NCI-H2107 (cell line): ENCODE results near the gene FGF6.
"Not testable (repeated sequence)": the region's sequence is repeated elsewhere in the genome, so short reads cannot be mapped to it uniquely, and the experiment has no call there.

Experiments used
- DNase-seq: peaks from one replicate; lab custom pipeline; 2025; lab: John Stamatoyannopoulos, UW

FGF6 gene

DNA sequence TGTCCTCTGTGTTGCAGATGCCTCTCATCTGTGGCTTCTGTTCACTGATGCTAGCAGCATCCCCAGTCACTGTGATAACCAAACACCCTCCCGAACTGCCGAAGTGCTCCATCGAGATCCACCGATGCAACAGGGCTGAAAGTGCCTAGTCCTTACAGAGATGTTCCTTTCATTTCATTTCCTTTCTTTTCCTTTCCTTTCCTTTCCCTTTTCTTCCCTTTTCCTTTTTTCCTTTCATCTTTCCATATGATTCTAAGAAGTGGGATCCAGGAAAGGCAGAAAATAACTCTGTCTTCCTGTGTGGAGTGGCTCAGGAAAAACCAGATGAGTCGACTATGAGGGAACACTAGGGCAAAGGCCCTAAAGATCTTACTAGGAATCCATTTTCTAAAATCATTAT is 26.7 kb downstream of the FGF6 start:
- no peak for DNase-seq

DNA sequence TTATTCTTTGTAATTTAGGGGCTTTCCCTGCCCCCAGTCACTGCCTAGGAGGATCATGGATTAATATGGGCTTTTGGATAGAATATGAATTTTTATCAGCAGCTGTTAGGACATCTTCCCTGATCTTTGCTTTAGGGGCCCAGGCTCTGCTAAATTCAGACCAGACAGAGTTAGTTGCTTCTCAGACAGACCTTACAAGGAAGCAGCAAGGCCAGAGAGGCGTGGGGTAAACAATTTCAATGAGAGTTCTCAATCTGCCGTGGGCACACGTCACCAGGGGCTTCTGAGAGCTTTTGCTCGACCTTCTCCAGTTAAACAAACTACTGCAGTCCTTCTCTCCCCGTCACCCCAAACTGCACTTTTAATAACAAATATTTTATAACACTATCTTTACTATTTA is 27.7 kb downstream of the FGF6 start:
- DNase-seq, result no peak

DNA sequence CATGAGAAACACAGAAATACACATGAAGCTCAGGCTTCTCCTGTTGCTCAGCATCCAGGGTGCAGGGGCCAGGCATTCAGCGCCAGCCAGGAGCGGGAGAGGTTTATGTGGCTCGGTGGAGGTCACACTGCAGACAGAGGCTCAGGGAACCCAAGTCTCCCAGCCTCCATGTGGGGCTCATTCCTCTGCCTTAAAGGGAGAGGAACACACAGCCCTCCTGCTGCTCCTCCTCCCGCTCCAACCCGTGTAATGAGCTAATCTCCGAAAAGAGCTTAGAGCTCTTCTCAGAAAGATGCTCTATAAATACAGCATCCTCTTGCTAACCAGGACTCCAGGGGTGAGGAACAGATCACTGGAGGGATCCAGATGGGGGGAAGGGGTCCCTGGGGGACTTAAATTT is 28.2 kb downstream of the FGF6 start:
- DNase-seq, result no peak

DNA sequence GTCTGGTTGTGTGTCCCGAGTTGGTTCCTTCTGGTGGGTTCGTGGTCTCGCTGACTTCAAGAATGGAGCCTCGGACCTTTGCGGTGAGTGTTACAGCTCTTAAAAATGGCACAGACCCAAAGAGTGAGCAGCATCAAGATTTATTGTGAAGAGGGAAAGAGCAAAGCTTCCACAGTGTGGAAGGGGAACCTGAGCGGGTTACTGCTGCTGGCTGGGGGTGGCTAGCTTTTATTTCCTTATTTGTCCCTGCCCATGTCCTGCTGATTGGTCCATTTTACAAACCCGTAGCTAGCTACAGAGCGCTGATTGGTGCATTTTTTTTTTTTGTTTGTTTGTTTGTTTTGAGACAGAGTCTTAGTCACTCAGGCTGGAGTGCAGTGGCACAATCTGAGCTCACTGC is 29.3 kb downstream of the FGF6 start:
- no peak for DNase-seq

DNA sequence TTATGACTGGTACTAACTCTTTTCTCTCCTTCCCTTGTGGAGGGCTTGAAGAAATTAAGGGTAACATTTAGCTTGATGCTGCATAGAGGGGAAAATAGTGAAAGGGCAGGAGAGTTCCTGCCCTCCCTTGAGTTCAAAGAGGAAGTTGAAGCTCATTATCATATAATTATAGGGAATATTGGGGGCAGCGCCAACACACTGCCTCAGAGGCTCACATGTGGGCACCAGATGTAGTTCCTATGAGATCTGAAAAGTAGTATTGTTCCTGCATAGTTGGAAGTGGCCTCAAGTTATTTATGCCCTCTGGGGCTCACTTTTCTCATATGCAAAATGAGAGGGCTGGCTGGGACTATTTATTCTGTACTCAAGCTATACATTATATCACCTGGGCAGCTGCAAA is 33.1 kb downstream of the FGF6 start:
- no peak for DNase-seq

DNA sequence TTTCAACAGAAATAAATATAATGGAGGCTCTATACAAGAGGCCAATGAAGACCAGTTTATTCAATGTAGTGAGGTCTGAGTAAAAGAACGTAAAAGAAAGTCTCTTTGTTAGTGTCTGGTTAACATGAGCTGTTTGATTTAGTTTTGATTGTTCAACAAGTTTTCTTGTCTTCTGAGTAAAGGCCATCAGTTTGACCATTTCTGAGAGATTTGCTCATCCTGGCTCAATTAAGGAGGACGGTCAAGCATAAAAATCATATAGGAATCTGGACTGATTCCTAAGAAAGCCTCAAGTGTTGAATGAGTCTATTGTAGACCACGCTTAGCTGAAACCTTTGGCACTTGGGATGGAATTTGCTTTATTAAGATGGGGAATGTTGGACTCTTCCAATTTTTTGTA is 33.6 kb downstream of the FGF6 start:
- DNase-seq, result no peak

DNA sequence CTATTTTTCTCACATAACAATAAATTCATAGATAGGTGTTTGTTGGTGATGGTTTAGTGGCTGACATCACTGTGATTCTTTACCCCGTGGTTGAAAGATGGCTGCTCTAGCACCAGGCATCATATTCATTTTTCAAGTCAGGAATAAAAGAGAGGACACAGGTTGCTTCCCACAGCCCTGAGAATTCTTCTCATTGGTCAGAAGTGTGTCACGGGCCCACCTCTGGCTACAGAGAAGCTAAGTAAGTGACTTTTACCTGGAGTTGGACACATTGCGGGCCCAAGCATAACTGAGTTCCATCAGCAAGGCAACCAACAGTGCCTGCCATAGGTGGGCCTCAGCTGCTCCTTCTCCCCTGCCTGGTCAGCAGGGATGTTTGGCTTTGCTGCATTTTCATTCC is 38.5 kb downstream of the FGF6 start:
- DNase-seq, result no peak

DNA sequence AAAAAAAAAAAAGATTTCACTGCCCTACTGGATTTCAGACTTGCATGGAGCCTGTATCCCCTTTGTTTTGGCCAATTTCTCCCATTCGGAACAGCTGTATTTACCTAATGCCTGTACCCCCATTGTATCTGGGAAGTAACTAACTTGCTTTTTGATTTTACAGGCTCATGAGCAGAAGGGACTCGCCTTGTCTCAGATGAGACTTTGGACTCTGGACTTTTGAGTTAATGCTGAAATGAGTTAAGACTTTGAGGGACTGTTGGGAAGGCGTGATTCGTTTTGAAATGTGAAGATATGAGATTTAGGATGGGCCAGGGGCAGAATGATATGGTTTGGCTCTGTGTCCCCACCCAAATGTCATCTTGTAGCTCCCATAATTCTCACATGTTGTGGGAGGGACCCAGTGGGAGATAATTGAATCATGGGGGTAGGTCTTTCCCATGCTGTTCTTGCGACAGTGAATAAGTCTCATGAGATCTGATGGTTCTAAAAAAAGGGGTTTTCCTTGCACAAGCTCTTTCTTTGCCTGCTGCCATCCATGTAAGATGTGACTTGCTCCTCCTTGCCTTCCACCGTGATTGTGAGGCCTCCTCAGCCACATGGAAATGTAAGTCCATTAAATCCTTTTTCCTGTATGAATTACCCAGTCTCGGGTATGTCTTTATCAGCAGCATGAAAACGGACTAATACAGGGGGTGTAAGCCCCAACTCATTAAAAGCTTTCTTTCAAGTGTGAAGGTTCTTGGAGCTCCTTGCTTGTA is 40.6 kb downstream of the FGF6 start:
- DNase-seq, result not testable (repeated sequence)

DNA sequence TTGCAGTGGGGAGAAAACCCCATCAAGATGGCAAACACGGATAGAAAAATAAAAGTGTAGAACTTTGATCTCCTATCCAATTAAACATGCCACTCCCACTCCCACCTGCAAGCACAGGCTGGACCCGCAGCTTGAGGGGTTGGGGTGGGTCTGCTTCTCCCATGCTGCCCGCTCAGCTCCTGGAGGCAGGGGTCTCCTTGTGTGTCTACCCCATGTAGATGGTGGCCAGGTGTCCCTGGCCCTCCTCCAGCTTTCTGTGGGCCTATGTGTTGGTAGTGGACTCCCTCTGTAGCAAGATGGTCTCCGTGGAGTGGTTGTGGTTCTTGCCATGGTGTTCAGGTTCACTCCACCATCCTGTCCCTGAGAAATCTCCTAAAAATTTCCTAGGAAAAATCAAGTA is 42.6 kb downstream of the FGF6 start:
- no peak for DNase-seq

DNA sequence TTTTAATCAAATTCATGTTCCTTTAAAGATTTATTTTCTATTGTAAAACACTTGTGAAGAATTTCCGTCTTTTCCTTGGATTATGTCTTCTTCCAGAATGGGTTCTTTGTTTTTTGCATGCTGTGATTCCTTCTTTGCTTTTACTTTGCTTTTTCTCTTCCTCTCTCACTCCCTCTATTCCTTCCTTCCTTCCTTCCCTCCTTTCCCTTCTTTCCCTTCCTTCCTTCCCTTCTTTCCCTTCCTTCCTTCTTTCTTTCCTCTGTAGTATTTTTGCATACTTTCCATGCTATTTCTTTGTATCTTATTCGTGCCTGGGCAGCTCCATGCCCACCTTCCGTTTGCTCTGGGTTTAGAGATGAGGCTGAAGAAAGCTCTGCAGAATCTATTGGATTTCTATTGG is 44.5 kb downstream of the FGF6 start:
- no peak for DNase-seq

DNA sequence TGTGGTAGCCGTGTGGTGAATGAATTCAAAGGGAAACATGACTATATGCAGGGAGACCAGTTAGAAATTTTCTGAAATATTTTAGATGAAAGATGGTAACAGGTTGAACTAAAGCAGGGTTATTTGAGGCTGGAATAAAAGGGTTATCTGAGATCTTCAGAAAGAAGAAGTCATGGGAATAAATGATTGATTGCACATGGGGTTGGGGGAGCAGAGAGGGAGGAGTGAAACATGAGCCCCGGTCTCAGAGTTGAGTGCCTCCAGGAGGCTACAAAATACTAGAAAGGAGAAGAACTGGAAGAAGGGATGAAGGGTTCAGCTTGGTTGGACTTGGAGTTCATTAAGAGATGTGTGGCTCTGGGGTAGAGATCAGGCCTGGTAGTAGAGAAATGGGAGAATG is 49.8 kb downstream of the FGF6 start:
- DNase-seq, result no peak

DNA sequence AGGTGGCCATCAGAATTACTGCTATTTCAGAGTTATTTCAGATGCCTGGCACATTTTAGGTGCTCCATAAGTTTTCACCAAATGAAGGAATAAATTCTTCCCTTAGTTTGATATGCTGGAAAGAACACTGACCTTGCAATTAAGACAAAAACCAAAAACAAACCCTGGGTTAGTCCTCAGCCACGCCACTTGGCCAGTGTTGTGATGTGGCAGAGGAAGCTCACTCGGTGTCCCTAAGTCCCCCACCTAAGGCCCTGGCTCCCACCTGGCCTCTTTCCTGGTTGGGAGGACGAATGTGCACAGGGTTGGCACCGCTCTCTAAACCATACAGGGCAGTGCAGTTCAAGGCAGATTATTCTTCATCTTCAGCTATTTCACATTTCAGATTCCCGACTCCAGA is 52.4 kb downstream of the FGF6 start:
- no peak for DNase-seq

DNA sequence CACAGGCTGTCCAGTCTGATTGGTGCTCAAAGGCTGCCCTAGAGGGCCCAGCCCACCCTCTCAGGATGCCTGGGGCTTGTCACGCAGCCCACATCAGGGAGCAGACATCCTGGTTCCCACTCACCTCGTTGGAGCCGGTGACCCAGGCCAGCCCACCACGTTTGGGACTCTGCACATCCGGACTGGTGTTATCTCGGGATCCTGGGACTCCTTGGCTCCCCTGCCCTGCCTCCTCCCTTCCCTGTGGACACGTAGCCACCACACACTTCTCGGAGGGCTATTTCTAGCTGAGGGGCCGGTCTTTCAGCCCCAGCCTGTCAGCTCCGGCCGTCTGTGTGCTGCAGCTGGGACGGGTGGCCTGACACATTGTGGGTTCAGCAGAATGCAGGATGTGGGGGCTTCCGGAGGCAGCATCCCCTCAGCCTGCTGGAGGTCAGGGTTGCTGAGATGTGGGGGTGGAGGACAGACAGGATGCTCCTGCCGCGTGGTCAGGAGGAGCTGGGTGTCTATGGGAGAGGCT is 53.3 kb downstream of the FGF6 start:
- DNase-seq, result no peak

DNA sequence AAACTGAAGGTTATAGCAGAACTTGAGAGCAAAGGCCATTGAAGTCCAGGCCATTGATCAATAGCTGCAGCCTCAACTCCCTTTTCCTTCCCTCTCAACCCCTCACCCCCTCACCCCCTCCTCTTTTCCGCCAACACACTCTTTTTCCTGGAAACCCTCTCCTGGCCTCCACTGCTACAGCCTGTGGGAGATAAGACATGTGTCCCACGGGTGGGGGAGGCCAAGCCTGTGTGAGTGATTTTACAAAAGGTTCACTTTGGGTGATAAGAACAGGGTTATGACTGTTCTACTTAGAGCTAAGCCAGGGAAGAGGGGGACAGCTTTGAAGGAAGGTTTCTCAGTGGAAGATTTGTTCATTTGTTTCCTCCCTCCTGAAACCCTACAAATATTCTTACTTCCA is 57.0 kb downstream of the FGF6 start:
- no peak for DNase-seq

DNA sequence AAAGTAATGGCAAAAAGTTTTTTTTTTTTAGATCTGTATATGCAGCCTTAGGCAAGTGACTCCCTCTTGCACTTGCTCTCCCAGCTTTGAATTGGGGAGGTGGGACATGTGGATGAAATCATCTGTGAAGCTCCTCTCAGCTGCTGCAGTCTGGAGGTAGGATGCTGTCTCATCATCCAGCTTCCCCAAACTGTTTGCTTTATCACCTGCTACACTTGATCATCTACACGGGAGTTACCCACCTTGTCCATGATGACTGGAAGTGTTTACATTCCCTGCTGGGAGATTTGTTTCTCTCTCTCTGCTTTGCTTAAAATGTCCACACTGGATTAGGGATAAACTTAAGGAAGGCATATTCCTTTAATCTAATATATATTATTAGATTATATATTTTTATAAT is 57.6 kb downstream of the FGF6 start:
- DNase-seq, result no peak

DNA sequence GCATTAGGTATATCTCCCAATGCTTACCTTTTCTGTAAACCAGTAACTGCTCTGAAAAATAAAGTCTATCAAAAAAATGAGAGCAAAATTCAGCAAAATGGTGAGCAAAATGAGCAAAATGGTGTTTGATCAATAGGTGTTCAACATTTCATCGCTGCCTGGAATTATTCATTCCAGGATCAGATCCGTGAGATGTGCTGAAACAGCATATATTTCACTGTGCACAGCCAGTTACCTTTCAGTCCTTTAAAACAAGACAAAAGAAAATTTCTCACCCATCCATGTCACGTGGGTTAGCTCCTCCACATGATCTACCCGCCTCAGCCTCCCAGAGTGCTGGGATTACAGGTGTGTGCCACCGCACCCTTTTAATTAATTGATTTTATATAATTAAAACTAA is 58.0 kb downstream of the FGF6 start:
- DNase-seq, result no peak

DNA sequence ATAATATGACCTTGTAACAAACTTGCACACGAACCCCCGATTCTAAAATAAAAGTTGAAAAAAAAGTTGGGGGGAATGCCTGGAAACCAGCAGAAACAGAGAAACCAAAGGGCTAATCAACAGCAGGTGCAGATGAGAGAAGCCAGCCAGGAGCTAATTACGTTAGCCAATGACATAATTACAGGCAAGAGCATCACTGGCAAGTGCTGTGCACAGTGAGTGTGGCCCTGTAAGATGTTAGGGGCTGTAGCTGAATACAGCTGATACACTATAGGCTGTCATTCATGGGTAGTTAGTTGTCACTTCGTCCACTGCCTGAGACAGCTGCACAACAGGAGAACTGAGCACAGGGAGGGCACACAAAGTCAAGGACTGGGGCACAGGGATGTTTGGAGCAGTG is 58.8 kb downstream of the FGF6 start:
- DNase-seq, result no peak
